Tibial artery (tissue), 4 donors: Measurements from ENCODE around the gene TRIM58.

ENCODE experiments used
- DNase-seq, 2 donors: peaks; one replicate each; pipeline ENCODE4 v3.0.0-alpha.2; 2019
- H3K27ac ChIP-seq, 2 donors: fragments of 200-600 bp; sonication (generic) in 1 of 2; 1 replicate in 1 of 2; 2 replicates in 1 of 2; pipeline ENCODE4 v1.5.1; 2018 to 2019; ENCODE audit warnings: mild to moderate bottlenecking in 1 of 2
- H3K27me3 ChIP-seq, 2 donors: fragments of 200-600 bp; sonication (generic) in 1 of 2; one replicate each; pipeline versions ENCODE4 v1.5.1 to v1.6.0; 2016 to 2019
- H3K36me3 ChIP-seq, 3 donors: fragments of 200-600 bp; sonication (generic) in 2 of 3; one replicate each; pipeline ENCODE4 v1.5.1; 2016 to 2019; ENCODE audit warnings: mild to moderate bottlenecking in 2 of 3
- H3K4me1 ChIP-seq, 4 donors: fragments of 200-600 bp; sonication (generic) in 2 of 4; 1 replicate in 3 of 4; 2 replicates in 1 of 4; pipeline ENCODE4 v1.5.1; 2016 to 2019
- H3K4me3 ChIP-seq, 2 donors: fragments of 200-600 bp; sonication (generic) in 1 of 2; 1 replicate in 1 of 2; 2 replicates in 1 of 2; pipeline ENCODE4 v1.5.1; 2018 to 2019; ENCODE audit warnings: mild to moderate bottlenecking in 2 of 2
- H3K9me3 ChIP-seq, 3 donors: fragments of 200-600 bp; sonication (generic) in 1 of 3; one replicate each; pipeline ENCODE4 v1.5.1; 2016 to 2019
- intact Hi-C: fragments of 100-400 bp; cut with DNase I; formaldehyde crosslinking; loops from one replicate; pipeline ENCODE4 v1.15.0; 2023; ENCODE audit warnings: low total_unique reads
- TF ChIP-seq, protein P1 (sequence below), 2 experiments: fragments of 200-600 bp in 1 of 2; fragments of 450-650 bp in 1 of 2; IDR thresholded peaks; one replicate each; pipeline ENCODE4 v1.5.1; 2017 to 2019; ENCODE audit warnings: antibody characterized with exemption in 2 of 2, mild to moderate bottlenecking in 1 of 2, moderate library complexity in 1 of 2

Gene TRIM58

DNA sequence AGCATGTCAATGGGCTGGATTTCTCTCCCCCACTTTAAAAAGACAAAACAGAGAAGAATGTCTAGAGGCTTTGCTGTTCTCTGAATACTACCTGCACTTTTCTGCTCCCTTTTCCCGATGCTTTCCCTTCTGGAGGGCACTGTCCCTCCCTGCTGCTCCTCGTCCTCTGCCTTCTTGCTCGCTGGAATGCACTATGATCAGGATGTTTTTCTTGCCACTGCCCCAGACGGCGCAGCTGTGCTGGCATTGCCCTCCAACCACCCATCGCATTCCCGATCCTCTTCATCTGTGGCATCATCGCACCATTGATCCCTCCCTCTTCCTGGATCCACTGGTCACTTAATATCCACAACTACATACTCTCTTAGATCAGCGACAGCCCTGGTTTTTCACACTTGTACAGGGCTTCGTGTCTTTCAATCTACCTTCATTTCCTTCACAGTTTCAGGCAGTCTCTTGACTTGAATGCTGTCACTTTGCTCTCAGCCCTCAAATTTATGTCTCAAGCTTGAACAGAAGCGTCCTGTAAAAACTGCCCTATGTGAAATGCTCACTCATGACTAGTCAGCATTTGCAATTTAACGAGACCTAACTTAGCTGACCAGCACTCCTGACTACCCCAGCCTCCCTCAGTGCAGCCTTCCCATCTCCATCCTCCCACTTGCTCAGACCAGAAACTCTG lies 11.8 kb upstream of the TRIM58 start:
- Histone ChIP-seq H3K4me3 (no peak overlapping the region), H3K36me3 (no peaks in the 10 kb centered on the region), H3K9me3 (no peaks in the 10 kb centered on the region), H3K27me3 (no peaks in the 10 kb centered on the region), H3K4me1 (no peaks in the 10 kb centered on the region), H3K27ac (no peak overlapping the region)
- TF ChIP-seq, protein P1, sequence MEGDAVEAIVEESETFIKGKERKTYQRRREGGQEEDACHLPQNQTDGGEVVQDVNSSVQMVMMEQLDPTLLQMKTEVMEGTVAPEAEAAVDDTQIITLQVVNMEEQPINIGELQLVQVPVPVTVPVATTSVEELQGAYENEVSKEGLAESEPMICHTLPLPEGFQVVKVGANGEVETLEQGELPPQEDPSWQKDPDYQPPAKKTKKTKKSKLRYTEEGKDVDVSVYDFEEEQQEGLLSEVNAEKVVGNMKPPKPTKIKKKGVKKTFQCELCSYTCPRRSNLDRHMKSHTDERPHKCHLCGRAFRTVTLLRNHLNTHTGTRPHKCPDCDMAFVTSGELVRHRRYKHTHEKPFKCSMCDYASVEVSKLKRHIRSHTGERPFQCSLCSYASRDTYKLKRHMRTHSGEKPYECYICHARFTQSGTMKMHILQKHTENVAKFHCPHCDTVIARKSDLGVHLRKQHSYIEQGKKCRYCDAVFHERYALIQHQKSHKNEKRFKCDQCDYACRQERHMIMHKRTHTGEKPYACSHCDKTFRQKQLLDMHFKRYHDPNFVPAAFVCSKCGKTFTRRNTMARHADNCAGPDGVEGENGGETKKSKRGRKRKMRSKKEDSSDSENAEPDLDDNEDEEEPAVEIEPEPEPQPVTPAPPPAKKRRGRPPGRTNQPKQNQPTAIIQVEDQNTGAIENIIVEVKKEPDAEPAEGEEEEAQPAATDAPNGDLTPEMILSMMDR (IDR thresholded peaks at IDR 0.05) = no peak
- intact Hi-C loops = no loop called here
- no peak for DNase-seq

- Histone ChIP-seq H3K36me3 (no peaks in the 10 kb centered on the region), H3K4me3 (no peak overlapping the region), H3K9me3 (no peaks in the 10 kb centered on the region), H3K27me3 (no peaks in the 10 kb centered on the region), H3K27ac (no peak overlapping the region), H3K4me1 (no peaks in the 10 kb centered on the region)
- TF ChIP-seq, protein P1 (IDR thresholded peaks at IDR 0.05) = no peak
- intact Hi-C loops = no loop called here
- DNase-seq = no peak
These were observed 11.3 kb upstream of the TRIM58 start for GRCh38 chr1:247845693-247846017.

GRCh38 chr1:247848346-247848745 lies 8.6 kb upstream of the TRIM58 start:
- Histone ChIP-seq H3K9me3 (no peaks in the 10 kb centered on the region), H3K4me3 (no peak overlapping the region), H3K27ac (no peak overlapping the region), H3K36me3 (no peaks in the 10 kb centered on the region), H3K4me1 (no peaks in the 10 kb centered on the region), H3K27me3 (no peaks in the 10 kb centered on the region)
- TF ChIP-seq, protein P1 (IDR thresholded peaks at IDR 0.05) = no peak
- DNase-seq = no peak
- intact Hi-C loops = no loop called here

- Histone ChIP-seq H3K27ac (no peak overlapping the region), H3K27me3 (no peaks in the 10 kb centered on the region), H3K36me3 (no peaks in the 10 kb centered on the region), H3K4me1 (no peaks in the 10 kb centered on the region), H3K4me3 (no peak overlapping the region), H3K9me3 (no peaks in the 10 kb centered on the region)
- no peak for DNase-seq
- intact Hi-C loops = no loop called here
- TF ChIP-seq, protein P1 (IDR thresholded peaks at IDR 0.05) = no peak
These were observed 7.4 kb upstream of the TRIM58 start for GRCh38 chr1:247849616-247850015.

- Histone ChIP-seq H3K27ac (no peak overlapping the region), H3K27me3 (peaks cover 0 to 15% of the 10 kb centered on the region in 2 donors), H3K36me3 (no peaks in the 10 kb centered on the region), H3K4me1 (peaks cover 0 to 11% (median 0%) of the 10 kb centered on the region in 4 donors), H3K9me3 (no peaks in the 10 kb centered on the region), H3K4me3 (no peak overlapping the region)
- intact Hi-C loops = no loop called here
- no peak for DNase-seq
- TF ChIP-seq, protein P1 (IDR thresholded peaks at IDR 0.05) = no peak
These were observed 2.0 kb upstream of the TRIM58 start for GRCh38 chr1:247854899-247855545.
